ENCODE measurements around the gene EME1. TPM values are rescaled to one million over a fixed set of nuclear protein-coding genes. Genes with fewer than 3 reads are reported as not detected.

The EME1 gene
- total and polyA plus RNA-seq, 2 of the 13 experiments (the other 11 are each of a cell fraction or from before 2014, with no cell fraction given) = 20.7 to 24.6 TPM

DNA sequence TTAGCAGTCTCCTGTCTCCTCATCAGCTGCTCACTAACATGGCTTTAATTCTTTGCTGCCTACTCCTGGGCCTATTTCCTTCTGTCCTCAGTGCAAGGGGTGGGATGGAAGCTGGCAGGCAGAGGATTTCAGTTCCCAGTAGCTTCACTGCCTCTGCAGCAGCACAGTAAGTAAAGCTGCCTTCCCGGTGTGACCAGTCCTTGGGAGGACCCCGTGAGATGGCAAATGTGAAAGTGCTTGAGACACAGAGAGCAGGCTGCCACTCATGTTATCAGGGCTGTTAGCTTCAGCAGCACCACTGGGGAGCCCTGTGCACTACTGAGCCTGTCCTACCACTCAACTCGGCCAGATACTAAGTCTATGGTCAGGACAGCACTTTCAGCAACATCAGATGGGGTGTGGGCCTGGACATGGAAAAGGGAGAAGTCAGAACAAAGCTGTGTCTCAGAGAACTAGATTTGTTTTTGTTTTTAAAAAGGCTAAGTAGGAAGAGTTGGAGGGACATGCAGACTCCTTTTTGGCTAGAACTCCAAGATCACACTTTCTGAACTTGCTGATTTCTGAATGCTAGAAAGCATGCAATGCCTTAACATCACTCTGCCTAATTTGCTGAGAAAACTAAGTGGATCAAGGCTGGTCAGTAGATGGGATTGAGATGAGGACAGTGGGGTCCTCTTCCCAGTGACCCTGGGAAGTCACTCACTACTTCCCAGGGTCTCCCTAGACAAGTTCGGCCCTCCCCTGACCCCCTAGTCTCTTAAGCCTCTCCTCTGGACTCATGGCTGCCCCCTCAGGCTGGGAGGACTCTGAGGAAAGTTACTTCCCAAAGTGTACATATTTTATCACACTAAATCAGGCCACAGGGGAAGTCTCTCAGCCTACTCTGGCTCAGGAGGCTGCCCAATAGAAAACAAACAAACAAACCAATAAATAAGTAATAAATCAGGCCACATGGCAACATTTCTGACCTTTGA lies 54.1 kb downstream of the EME1 start (continued):
- TF ChIP-seq ZBTB46 (CRISPR knock-in tag; IDR thresholded peaks at IDR 0.05; ENCODE audit: borderline replicate concordance) (no peak), RORA (CRISPR knock-in tag; IDR thresholded peaks at IDR 0.05) (no peak), SAP130 (CRISPR knock-in tag; IDR thresholded peaks at IDR 0.05; ENCODE audit: low read depth) (peak; percentile 72; the same call in 1 of the 2 replicates), ZNF33B (CRISPR knock-in tag; IDR thresholded peaks at IDR 0.05) (no peak), ZNF788 (CRISPR knock-in tag; IDR thresholded peaks at IDR 0.05; ENCODE audit: borderline replicate concordance) (no peak; the same call in 1 of the 2 replicates), ZNF777 (CRISPR knock-in tag; IDR thresholded peaks at IDR 0.05) (no peak), ZNF451 (CRISPR knock-in tag; IDR thresholded peaks at IDR 0.05) (no peak), PCBP1 (IDR thresholded peaks at IDR 0.05; ENCODE audit: borderline replicate concordance, low read depth, low read length) (no peak), HDAC2 (CRISPR knock-in tag; IDR thresholded peaks at IDR 0.05) (0 out of 2 replicates have a peak, but pooled peaks have one; percentile 20), ZBTB26 (CRISPR knock-in tag; IDR thresholded peaks at IDR 0.05; ENCODE audit: borderline replicate concordance) (0 out of 2 replicates have a peak, but pooled peaks have one; percentile 6), SPEN (CRISPR knock-in tag; IDR thresholded peaks at IDR 0.05; ENCODE audit: low read depth) (peak; percentile 34; the same call in 1 of the 2 replicates), ZNF609 (CRISPR knock-in tag; IDR thresholded peaks at IDR 0.05; ENCODE audit: borderline replicate concordance) (0 out of 2 replicates have a peak, but pooled peaks have one; percentile 11), ZNF558 (CRISPR knock-in tag; IDR thresholded peaks at IDR 0.05; ENCODE audit: borderline replicate concordance) (no peak; the same call in 1 of the 2 replicates), ZNF546 (CRISPR knock-in tag; conservative IDR thresholded peaks at IDR 0.05) (0 out of 2 replicates have a peak, but pooled peaks have one; percentile 32), DRAP1 (CRISPR knock-in tag; IDR thresholded peaks at IDR 0.05) (0 out of 2 replicates have a peak, but pooled peaks have one; percentile 25), KDM4B (CRISPR knock-in tag; IDR thresholded peaks at IDR 0.05) (no peak), CAMTA2 (CRISPR knock-in tag; IDR thresholded peaks at IDR 0.05; ENCODE audit: borderline replicate concordance) (no peak), ONECUT2 (CRISPR knock-in tag; IDR thresholded peaks at IDR 0.05) (no peak), ZKSCAN5 (CRISPR knock-in tag; IDR thresholded peaks at IDR 0.05) (no peak), PHF8 (CRISPR knock-in tag; IDR thresholded peaks at IDR 0.05) (peak; percentile 48), ZNF816 (CRISPR knock-in tag; IDR thresholded peaks at IDR 0.05; ENCODE audit: borderline replicate concordance) (no peak)
